ENCODE data around the gene HORMAD1. TPM values are rescaled to one million over a fixed set of nuclear protein-coding genes. Genes with fewer than 3 reads are reported as not detected.

Gene HORMAD1
- total and polyA plus RNA-seq, 2 of the 13 experiments (the other 11 are each of a cell fraction or from before 2014, with no cell fraction given), result not detected

- TF ChIP-seq ARID3A (IDR thresholded peaks at IDR 0.05; ENCODE audit: low read depth, low read length), result 0 out of 2 replicates have a peak, but pooled peaks have one; percentile 11
- no peak for TF ChIP-seq CSRNP2 (CRISPR knock-in tag; conservative IDR thresholded peaks at IDR 0.05; ENCODE audit: low read depth)
- no peak for TF ChIP-seq ZSCAN30 (CRISPR knock-in tag; IDR thresholded peaks at IDR 0.05)
- TF ChIP-seq RXRB (CRISPR knock-in tag; IDR thresholded peaks at IDR 0.05; ENCODE audit: borderline replicate concordance), result no peak
- TF ChIP-seq TCF12 (IDR thresholded peaks at IDR 0.05), result no peak
- TF ChIP-seq TCF12 (CRISPR knock-in tag; IDR thresholded peaks at IDR 0.05), result no peak
- no peak for TF ChIP-seq RBM39 (IDR thresholded peaks at IDR 0.05; ENCODE audit: low read depth, low read length, poor library complexity, severe bottlenecking)
- TF ChIP-seq SPEN (CRISPR knock-in tag; IDR thresholded peaks at IDR 0.05; ENCODE audit: low read depth), result no peak
- peak; percentile 86; the same call in 1 of the 2 replicates for TF ChIP-seq RELA (CRISPR knock-in tag; IDR thresholded peaks at IDR 0.05)
- TF ChIP-seq NFIC (IDR thresholded peaks at IDR 0.05; ENCODE audit: low read length), result no peak
These were observed 44.0 kb upstream of the HORMAD1 start (continued) for GRCh38 chr1:150764617-150765101.

GRCh38 chr1:150763018-150763417 is 42.3 kb upstream of the HORMAD1 start:
- Histone ChIP-seq H3K4me2 (ENCODE audit: low read depth, low read length) (no peak overlapping the region), H3K9ac (ENCODE audit: insufficient read depth, low read depth, low read length) (no peak overlapping the region), H3K36me3 (replicated peaks in 1 of 2; ENCODE audit: control insufficient read depth in 1 of 2, insufficient read depth in 2 of 2, low read length in 2 of 2) (no peaks in the 10 kb centered on the region), H3K9me3 (ENCODE audit: low read length) (peaks cover 6% of the 10 kb centered on the region; the same call in 1 of the 2 replicates), H4K20me1 (ENCODE audit: insufficient read depth, low read length) (no peaks in the 10 kb centered on the region), H3K4me1 (ENCODE audit: insufficient read depth, low read length) (peaks cover 25% of the 10 kb centered on the region), H3K4me3 (replicated peaks in 1 of 3; ENCODE audit: insufficient read depth in 1 of 3, low read depth in 2 of 3, low read length in 3 of 3) (no peak overlapping the region), H3K27ac (ENCODE audit: extremely low read length, insufficient read depth, low read length) (no peak overlapping the region), H2AFZ (ENCODE audit: low read length) (no peak overlapping the region), H3K27me3 (ENCODE audit: control insufficient read depth in 1 of 2, insufficient read depth in 2 of 2, low read length in 2 of 2) (no peaks in the 10 kb centered on the region), H3K79me2 (ENCODE audit: insufficient read depth, low read length) (no peaks in the 10 kb centered on the region)
- FAIRE-seq (no peak), DNase-seq (ENCODE audit: low spot score) (no peak), ATAC-seq (no peak)
- 44% methylated on average over 3 of the region's 3 CpGs for WGBS (ENCODE audit: low lambda C conversion rate)
- intact Hi-C loops (cut with micrococcal nuclease; ENCODE audit: unreplicated experiment), result loop anchor here (10.0 kb wide), 1 partner anchor 48 kb away; no protein-coding TSS in a partner anchor
- ChIA-PET CTCF (ENCODE audit: low intra/inter-chr PET ratio, low total read pairs) (no interaction called here), POLR2A (no interaction called here)
- TF ChIP-seq ATF5 (CRISPR knock-in tag; IDR thresholded peaks at IDR 0.05; ENCODE audit: low read depth) (no peak), ZEB1 (IDR thresholded peaks at IDR 0.05; ENCODE audit: insufficient replicate concordance, low read depth) (no peak), ZNF773 (CRISPR knock-in tag; IDR thresholded peaks at IDR 0.05; ENCODE audit: borderline replicate concordance) (no peak), U2AF2 (IDR thresholded peaks at IDR 0.05; ENCODE audit: low read depth, low read length) (no peak)
- BruUV-seq (replicated peaks), result no TSS peak
- in situ Hi-C loops (cut with HindIII; ENCODE audit: extremely low pct_ligation_motif_present, low pct_unique_long_range_greater_than_20kb), result no loop called here

All from HepG2 (cell line).